Choroid plexus epithelial cell (primary cell): Measurements from ENCODE around the gene ACKR1.

Experiments
- DNase-seq: peaks from one replicate; pipeline ENCODE4 v3.0.0-alpha.2; 2010; ENCODE audit warnings: low read depth
- H3K4me3 ChIP-seq: 2 replicates; pipeline ENCODE4 v1.5.1; 2011; ENCODE audit warnings: low read depth, mild to moderate bottlenecking, control low read depth, low read length, moderate library complexity
- TF ChIP-seq, protein P1 (sequence below): conservative IDR thresholded peaks from 2 replicates; pipeline ENCODE4 v1.5.1; 2011; ENCODE audit warnings: low read depth, mild to moderate bottlenecking, control low read depth, inconsistent platforms, low read length, moderate library complexity

The ACKR1 gene

DNA sequence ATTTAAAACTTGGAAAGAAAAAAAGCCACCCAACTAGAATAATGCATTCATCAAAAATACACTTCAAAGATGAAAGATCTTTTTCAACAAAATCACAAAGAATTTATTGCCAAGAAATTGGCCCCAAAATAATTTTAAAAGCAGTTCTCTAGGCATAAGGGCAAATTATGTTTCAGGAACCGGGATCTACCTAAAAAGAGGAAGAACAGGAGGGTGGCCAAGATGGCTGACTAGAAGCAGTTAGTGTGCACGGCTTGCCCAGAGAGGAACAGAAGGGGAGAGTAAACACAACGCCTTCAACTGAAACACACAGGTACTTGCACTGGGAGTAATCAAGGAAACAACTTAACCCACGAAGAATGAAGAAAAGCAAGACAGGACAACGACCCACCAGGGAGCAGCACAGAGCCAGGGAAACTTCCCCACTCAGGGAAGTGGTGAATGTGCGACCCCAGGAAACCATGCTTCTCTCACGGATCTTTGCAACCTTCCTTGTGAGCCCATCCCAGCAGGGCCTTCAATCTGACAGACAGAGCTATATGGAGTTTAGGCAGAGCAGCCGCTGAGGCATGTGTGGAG lies 46.1 kb downstream of the ACKR1 start:
- no peak overlapping the region for H3K4me3 ChIP-seq
- DNase-seq: no peak
- TF ChIP-seq, protein P1, sequence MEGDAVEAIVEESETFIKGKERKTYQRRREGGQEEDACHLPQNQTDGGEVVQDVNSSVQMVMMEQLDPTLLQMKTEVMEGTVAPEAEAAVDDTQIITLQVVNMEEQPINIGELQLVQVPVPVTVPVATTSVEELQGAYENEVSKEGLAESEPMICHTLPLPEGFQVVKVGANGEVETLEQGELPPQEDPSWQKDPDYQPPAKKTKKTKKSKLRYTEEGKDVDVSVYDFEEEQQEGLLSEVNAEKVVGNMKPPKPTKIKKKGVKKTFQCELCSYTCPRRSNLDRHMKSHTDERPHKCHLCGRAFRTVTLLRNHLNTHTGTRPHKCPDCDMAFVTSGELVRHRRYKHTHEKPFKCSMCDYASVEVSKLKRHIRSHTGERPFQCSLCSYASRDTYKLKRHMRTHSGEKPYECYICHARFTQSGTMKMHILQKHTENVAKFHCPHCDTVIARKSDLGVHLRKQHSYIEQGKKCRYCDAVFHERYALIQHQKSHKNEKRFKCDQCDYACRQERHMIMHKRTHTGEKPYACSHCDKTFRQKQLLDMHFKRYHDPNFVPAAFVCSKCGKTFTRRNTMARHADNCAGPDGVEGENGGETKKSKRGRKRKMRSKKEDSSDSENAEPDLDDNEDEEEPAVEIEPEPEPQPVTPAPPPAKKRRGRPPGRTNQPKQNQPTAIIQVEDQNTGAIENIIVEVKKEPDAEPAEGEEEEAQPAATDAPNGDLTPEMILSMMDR: no peak
